Hematopoietic multipotent progenitor cell treated with erythropoietin and hydrocortisone succinate and interleukin-3 and kit ligand, for 8 days (in vitro differentiated cells): Measurements from ENCODE around the gene ADNP2.

Experiments used
- DNase-seq: peaks from one replicate; pipeline ENCODE4 v3.0.0-alpha.2; 2015

Gene ADNP2

GRCh38 chr18:80108739-80109675 lies at the start of gene ADNP2:
TSS of gene ADNP2 (plus strand) at chr18:80109262. CDS start at chr18:80117543, 8,281 bp downstream.
- peak; percentile 98 for DNase-seq

GRCh38 chr18:80059945-80060344 lies 49.1 kb upstream of the ADNP2 start:
- no peak for DNase-seq

- DNase-seq, result no peak
Measured at GRCh38 chr18:80065705-80066104, 43.4 kb upstream of the ADNP2 start.

GRCh38 chr18:80067321-80067720 lies 41.7 kb upstream of the ADNP2 start:
- no peak for DNase-seq

- no peak for DNase-seq
Measured at GRCh38 chr18:80067897-80068296, 41.2 kb upstream of the ADNP2 start.

GRCh38 chr18:80068571-80069272 lies 40.3 kb upstream of the ADNP2 start:
- DNase-seq, result no peak

- DNase-seq, result no peak
Measured at GRCh38 chr18:80070825-80071224, 38.2 kb upstream of the ADNP2 start.

- no peak for DNase-seq
Measured at GRCh38 chr18:80074183-80074582, 34.9 kb upstream of the ADNP2 start.

- no peak for DNase-seq
Measured at GRCh38 chr18:80074697-80075096, 34.4 kb upstream of the ADNP2 start.

- no peak for DNase-seq
Measured at GRCh38 chr18:80075940-80076339, 33.1 kb upstream of the ADNP2 start.

GRCh38 chr18:80076379-80076778 lies 32.7 kb upstream of the ADNP2 start:
- no peak for DNase-seq

- no peak for DNase-seq
Measured at GRCh38 chr18:80077873-80078272, 31.2 kb upstream of the ADNP2 start.

GRCh38 chr18:80086281-80086680 lies 22.8 kb upstream of the ADNP2 start:
- DNase-seq, result no peak

GRCh38 chr18:80088036-80088435 lies 21.0 kb upstream of the ADNP2 start:
- no peak for DNase-seq

- DNase-seq, result no peak
Measured at GRCh38 chr18:80088823-80089222, 20.2 kb upstream of the ADNP2 start.

GRCh38 chr18:80095414-80095813 lies 13.6 kb upstream of the ADNP2 start:
- no peak for DNase-seq

- no peak for DNase-seq
Measured at GRCh38 chr18:80096032-80096565, 13.0 kb upstream of the ADNP2 start.

- no peak for DNase-seq
Measured at GRCh38 chr18:80097201-80097600, 11.9 kb upstream of the ADNP2 start.

- DNase-seq, result no peak
Measured at GRCh38 chr18:80103231-80103630, 5.8 kb upstream of the ADNP2 start.

- DNase-seq, result no peak
Measured at GRCh38 chr18:80104364-80104779, 4.7 kb upstream of the ADNP2 start.

GRCh38 chr18:80105369-80106167 lies 3.5 kb upstream of the ADNP2 start:
- peak; percentile 78 for DNase-seq

GRCh38 chr18:80106482-80107051 lies 2.5 kb upstream of the ADNP2 start:
- DNase-seq, result no peak

- no peak for DNase-seq
Measured at GRCh38 chr18:80107426-80107825, 1.6 kb upstream of the ADNP2 start.
